GM12878 (cell line): Measurements from ENCODE around the gene RAB3B. TPM values are rescaled to one million over a fixed set of nuclear protein-coding genes. Genes with fewer than 3 reads are reported as not detected.

Experiments
- ATAC-seq: fragments of 200-7000 bp; cut with Tn5 transposase; 3 replicates; pipeline ENCODE4 v1.9.1; 2020; ENCODE audit warnings: mild to moderate bottlenecking, moderate library complexity
- BruUV-seq: library from RNA; stranded (reverse); fragments of 400-500 nt; replicated peaks from 2 replicates; lab custom pipeline; 2021; lab: Mats Ljungman, UMichigan
- CTCF ChIA-PET: fragments of 300-600 bp; sonication (Branson Sonifier 250); formaldehyde crosslinking; extraction: SDS; loops from one replicate; lab custom pipeline; 2021; ENCODE audit warnings: inconsistent platforms; lab: Yijun Ruan, JAX
- POLR2A ChIA-PET: fragments of 350-600 bp; formaldehyde crosslinking; extraction: SDS; loops from one replicate; lab custom pipeline; 2021; ENCODE audit warnings: inconsistent platforms; lab: Charles Lee
- RAD21 ChIA-PET: fragments of 300-600 bp; sonication (Branson Sonifier 250); formaldehyde crosslinking; loops from one replicate; lab custom pipeline; 2023; ENCODE audit warnings: antibody characterized with exemption; ENCODE audit not compliant: unreplicated experiment; lab: Charles Lee
- SMC1A ChIA-PET: fragments of 300-600 bp; sonication (Branson Sonifier 250); formaldehyde crosslinking; loops from one replicate; lab custom pipeline; 2023; ENCODE audit not compliant: unreplicated experiment, uncharacterized antibody; lab: Charles Lee
- DNase-seq: peaks from one replicate; pipeline ENCODE4 v3.0.0-alpha.2; 2011; ENCODE audit warnings: low read depth, low spot score
- FAIRE-seq: peaks from 3 replicates; lab custom pipeline; 2011; peaks lifted over from hg19 to GRCh38; lab: Jason Lieb, UNC
- H2AFZ ChIP-seq: 2 replicates; pipeline ENCODE4 v1.6.0; 2011; ENCODE audit warnings: low read depth, low read length, control low read depth; ENCODE audit not compliant: control insufficient read depth
- H3K27ac ChIP-seq: 2 replicates; pipeline ENCODE4 v1.5.1; 2011; ENCODE audit warnings: control low read depth; ENCODE audit not compliant: control insufficient read depth, insufficient read depth
- H3K27me3 ChIP-seq, 2 experiments: replicated peaks in 1 of 2; 2 replicates each; pipeline versions ENCODE4 v1.6.0 to v1.6.1; 2011; ENCODE audit warnings: low read length in 1 of 2; ENCODE audit not compliant: control insufficient read depth in 2 of 2, insufficient read depth in 2 of 2
- H3K36me3 ChIP-seq, 2 experiments: 2 replicates each; pipeline ENCODE4 v1.5.1; 2011; ENCODE audit warnings: low read length in 1 of 2; ENCODE audit not compliant: control insufficient read depth in 2 of 2, insufficient read depth in 2 of 2
- H3K4me1 ChIP-seq: 2 replicates; pipeline ENCODE4 v1.6.1; 2011; ENCODE audit warnings: mild to moderate bottlenecking, low read length, moderate library complexity, mixed read lengths; ENCODE audit not compliant: control insufficient read depth, insufficient read depth
- H3K4me2 ChIP-seq: 2 replicates; pipeline ENCODE4 v1.6.0; 2011; ENCODE audit warnings: control low read depth; ENCODE audit not compliant: control insufficient read depth, insufficient read depth
- H3K4me3 ChIP-seq: fragments of 200-600 bp; sonication (generic); 2 replicates; pipeline ENCODE4 v1.5.1; 2016
- H3K79me2 ChIP-seq: 2 replicates; pipeline ENCODE4 v1.6.0; 2011; ENCODE audit warnings: low read length; ENCODE audit not compliant: control insufficient read depth, insufficient read depth
- H3K9ac ChIP-seq: 2 replicates; pipeline ENCODE4 v1.8.0; 2011; ENCODE audit warnings: low read length, control low read depth, mixed read lengths; ENCODE audit not compliant: control insufficient read depth, insufficient read depth
- H3K9me3 ChIP-seq: replicated peaks from 3 replicates; pipeline ENCODE4 v1.5.1; 2011; ENCODE audit warnings: mild to moderate bottlenecking, low read length; ENCODE audit not compliant: control insufficient read depth, insufficient read depth
- H4K20me1 ChIP-seq: 2 replicates; pipeline ENCODE4 v1.6.0; 2011; ENCODE audit not compliant: control insufficient read depth, insufficient read depth
- ATF7 ChIP-seq: fragments of 450-650 bp; IDR thresholded peaks from 2 replicates; pipeline ENCODE4 v1.6.1; 2016; ENCODE audit warnings: low read depth, mild to moderate bottlenecking
- FOS ChIP-seq: IDR thresholded peaks from 3 replicates; pipeline ENCODE4 v1.6.1; 2011; ENCODE audit warnings: borderline replicate concordance; ENCODE audit not compliant: insufficient read length; ENCODE audit errors: extremely low read depth
- JUNB ChIP-seq: IDR thresholded peaks from 2 replicates; pipeline ENCODE4 v1.6.1; 2016; ENCODE audit warnings: antibody characterized with exemption, mild to moderate bottlenecking
- KDM1A ChIP-seq: fragments of 200-600 bp; sonication (generic); IDR thresholded peaks from 2 replicates; pipeline ENCODE4 v1.6.1; 2016; ENCODE audit warnings: borderline replicate concordance
- MEF2A ChIP-seq: IDR thresholded peaks from 2 replicates; pipeline ENCODE4 v1.6.1; 2011; ENCODE audit warnings: low read depth, mild to moderate bottlenecking, low read length, moderate library complexity; ENCODE audit not compliant: insufficient read depth
- MYB ChIP-seq: fragments of 150-350 bp; IDR thresholded peaks from 2 replicates; pipeline ENCODE4 v1.6.1; 2014; ENCODE audit warnings: mild to moderate bottlenecking, low read depth, low read length, borderline replicate concordance
- NR2C1 ChIP-seq: fragments of 450-650 bp; IDR thresholded peaks from 2 replicates; pipeline ENCODE4 v1.6.1; 2017; ENCODE audit warnings: antibody characterized with exemption, mild to moderate bottlenecking, moderate library complexity
- NR2F1 ChIP-seq: fragments of 450-650 bp; conservative IDR thresholded peaks from 2 replicates; pipeline ENCODE4 v1.6.1; 2017; ENCODE audit warnings: mild to moderate bottlenecking
- POU2F2 ChIP-seq: IDR thresholded peaks from 3 replicates; pipeline ENCODE4 v1.6.1; 2011; ENCODE audit warnings: low read depth, mild to moderate bottlenecking, low read length, borderline replicate concordance
- RAD51 ChIP-seq: fragments of 450-650 bp; IDR thresholded peaks from 2 replicates; pipeline ENCODE4 v1.6.1; 2016; ENCODE audit warnings: moderate library complexity, mild to moderate bottlenecking, inconsistent platforms
- RBBP5 ChIP-seq: fragments of 200-600 bp; sonication (generic); conservative IDR thresholded peaks from 2 replicates; pipeline ENCODE4 v1.6.1; 2016
- RCOR1 ChIP-seq: conservative IDR thresholded peaks from 2 replicates; pipeline ENCODE4 v1.6.1; 2012; ENCODE audit warnings: low read depth, low read length, improper control_type of control experiment
- REST ChIP-seq: IDR thresholded peaks from 2 replicates; pipeline ENCODE4 v1.6.1; 2012; ENCODE audit warnings: mild to moderate bottlenecking, low read depth, low read length
- RFX5 ChIP-seq: IDR thresholded peaks from 2 replicates; pipeline ENCODE4 v1.6.1; 2011; ENCODE audit warnings: low read depth, low read length, improper control_type of control experiment
- SMC3 ChIP-seq: IDR thresholded peaks from 2 replicates; pipeline ENCODE4 v1.6.1; 2011; ENCODE audit warnings: low read length, improper control_type of control experiment, borderline replicate concordance
- TCF3 ChIP-seq: IDR thresholded peaks from 2 replicates; pipeline ENCODE4 v1.6.1; 2012; ENCODE audit warnings: low read depth, mild to moderate bottlenecking, low read length, borderline replicate concordance; ENCODE audit not compliant: insufficient read depth
- WGBS: methylation state at CpG from one replicate; pipeline ENCODE4 v1.1.6; 2016; ENCODE audit warnings: low lambda C conversion rate; ENCODE audit not compliant: insufficient replicate concordance, insufficient coverage; ENCODE audit errors: missing lambda C conversion rate; 5-methylcytosine and 5-hydroxymethylcytosine counted together
- in situ Hi-C: fragments of 300-500 bp; cut with MboI; formaldehyde crosslinking; loops from 9 replicates; pipeline ENCODE4 v1.14.3; 2018; ENCODE audit warnings: mixed read lengths
- intact Hi-C: fragments of 100-400 bp; cut with micrococcal nuclease; formaldehyde crosslinking; loops from one replicate; pipeline ENCODE4 v1.14.2; 2022; ENCODE audit not compliant: unreplicated experiment
- polyA plus RNA-seq, 11 experiments: library from polyadenylated mRNA; depleted of rRNA in 4 of 11; unstranded in 6 of 11; stranded (reverse) in 5 of 11; fragments of >200 nt; fragmentation: Nextera tagmentation in 4 of 11; fragmentation: Illumina TruSeq in 1 of 11; extraction: Ambion mirVana in 4 of 11; extraction: Trizol in 1 of 11; gene quantifications; 1 replicate in 1 of 11; 2 replicates in 10 of 11; pipeline versions ENCODE4 v1.2.1 to v1.2.3, GENCODE V29; 2011 to 2016; ENCODE audit warnings: inconsistent platforms in 2 of 11, missing spikeins in 2 of 11, low read depth in 1 of 11
- total RNA-seq, 4 experiments: library from RNA; depleted of rRNA in 3 of 4; stranded (reverse); fragments of >200 nt in 3 of 4; fragmentation: Illumina TruSeq in 1 of 4; extraction: Trizol in 1 of 4; gene quantifications; 2 replicates each; pipeline versions ENCODE4 v1.2.1 to v1.2.3, GENCODE V29; 2013 to 2021

The RAB3B gene
- total and polyA plus RNA-seq, 10 of the 15 experiments (the other 5 are each of a cell fraction or from before 2014, with no cell fraction given), result 0.05 to 0.32 (median 0.24) TPM

GRCh38 chr1:52003877-52004276 is 13.4 kb upstream of the RAB3B start:
- no peak for FAIRE-seq
- Histone ChIP-seq H3K4me3 (no peak overlapping the region), H3K36me3 (no peaks in the 10 kb centered on the region), H3K9me3 (no peaks in the 10 kb centered on the region), H3K79me2 (no peaks in the 10 kb centered on the region), H3K4me2 (no peak overlapping the region), H3K27ac (no peak overlapping the region)
- CTCF ChIA-PET, result interaction anchor here (0.6 to 12.2 kb wide), 7 partner anchors 9 to 294 kb away, joined by 3 to 177 read pairs (median 4); no protein-coding TSS in a partner anchor
- in situ Hi-C loops, result no loop called here
- SMC1A ChIA-PET, result interaction anchor here (3.6 kb wide), 1 partner anchor 107 kb away, joined by 21 read pairs; no protein-coding TSS in a partner anchor
- WGBS, result 16% methylated on average over 4 of the region's 4 CpGs
- TF ChIP-seq MEF2A (no peak), NR2F1 (no peak), REST (no peak), JUNB (no peak), SMC3 (no peak), FOS (no peak), RCOR1 (no peak), RBBP5 (no peak), ATF7 (no peak), TCF3 (no peak), KDM1A (no peak), MYB (no peak), RFX5 (no peak), RAD51 (no peak), POU2F2 (no peak), NR2C1 (no peak)
- TF ChIP-seq, all 136 proteins: peak for 0
- ChIA-PET POLR2A (no interaction called here), RAD21 (interaction anchor here (0.7 to 1.4 kb wide), 2 partner anchors 107 to 117 kb away, joined by 3 to 10 read pairs; no protein-coding TSS in a partner anchor)
- intact Hi-C loops, result no loop called here
- no peak for ATAC-seq
- no peaks in the 10 kb centered on the region for H4K20me1 ChIP-seq
- no TSS peak for BruUV-seq
- H3K9ac ChIP-seq, result no peak overlapping the region
- H2AFZ ChIP-seq, result no peak overlapping the region
- no peaks in the 10 kb centered on the region for H3K27me3 ChIP-seq
- no peaks in the 10 kb centered on the region for H3K4me1 ChIP-seq
- no peak for DNase-seq
